H9 (cell line): Measurements from ENCODE around the gene KIF9. TPM values are rescaled to one million over a fixed set of nuclear protein-coding genes. Genes with fewer than 3 reads are reported as not detected.

Experiments used
- DNase-seq: peaks from one replicate; pipeline ENCODE4 v3.0.0-alpha.2; 2017
- H2AFZ ChIP-seq: one replicate; pipeline ENCODE4 v1.6.1; 2013; ENCODE audit warnings: mild to moderate bottlenecking, low read length, control low read depth, moderate library complexity
- H2AK5ac ChIP-seq: 2 replicates; pipeline ENCODE4 v1.6.1; 2013; ENCODE audit warnings: low read length, control low read depth, mixed read lengths; ENCODE audit not compliant: insufficient read length
- H2BK120ac ChIP-seq: one replicate; pipeline ENCODE4 v1.6.1; 2013; ENCODE audit warnings: low read depth, mild to moderate bottlenecking, low read length, control low read depth, inconsistent platforms; ENCODE audit not compliant: poor library complexity, severe bottlenecking
- H2BK12ac ChIP-seq: 2 replicates; pipeline ENCODE4 v1.6.1; 2013; ENCODE audit warnings: low read length, control low read depth, mixed read lengths, low read depth; ENCODE audit not compliant: insufficient read length
- H2BK15ac ChIP-seq: 2 replicates; pipeline ENCODE4 v1.6.1; 2013; ENCODE audit warnings: low read depth, low read length, control low read depth
- H2BK20ac ChIP-seq: one replicate; pipeline ENCODE4 v1.6.1; 2013; ENCODE audit warnings: low read depth, mild to moderate bottlenecking, low read length, control low read depth, inconsistent platforms; ENCODE audit not compliant: poor library complexity, severe bottlenecking
- H2BK5ac ChIP-seq: 2 replicates; pipeline ENCODE4 v1.6.1; 2013; ENCODE audit warnings: low read length, control low read depth, mixed read lengths; ENCODE audit not compliant: insufficient read length
- H3K14ac ChIP-seq: 2 replicates; pipeline ENCODE4 v1.6.1; 2013; ENCODE audit warnings: low read length, control low read depth; ENCODE audit not compliant: insufficient read depth
- H3K18ac ChIP-seq: 2 replicates; pipeline ENCODE4 v1.6.1; 2013; ENCODE audit warnings: low read depth, mild to moderate bottlenecking, mixed read lengths, low read length, control low read depth; ENCODE audit not compliant: insufficient read length
- H3K23ac ChIP-seq: 2 replicates; pipeline ENCODE4 v1.6.1; 2013; ENCODE audit warnings: low read length, control low read depth, mixed read lengths, low read depth; ENCODE audit not compliant: insufficient read length
- H3K23me2 ChIP-seq: 2 replicates; pipeline ENCODE4 v1.6.1; 2013; ENCODE audit warnings: low read depth, mild to moderate bottlenecking, mixed read lengths, low read length, control low read depth; ENCODE audit not compliant: insufficient read length, poor library complexity, severe bottlenecking
- H3K27ac ChIP-seq: 2 replicates; pipeline ENCODE4 v1.5.1; 2013; ENCODE audit warnings: low read length, control low read depth, mixed read lengths, low read depth; ENCODE audit not compliant: insufficient read length
- H3K27me3 ChIP-seq: 2 replicates; pipeline ENCODE4 v1.6.1; 2013; ENCODE audit warnings: low read length, control low read depth, inconsistent platforms; ENCODE audit not compliant: insufficient read depth
- H3K4ac ChIP-seq: 2 replicates; pipeline ENCODE4 v1.6.1; 2013; ENCODE audit warnings: low read depth, mild to moderate bottlenecking, control low read depth, inconsistent platforms, low read length, moderate library complexity
- H3K4me1 ChIP-seq: 2 replicates; pipeline ENCODE4 v1.6.1; 2013; ENCODE audit warnings: low read length, control low read depth, inconsistent platforms; ENCODE audit not compliant: insufficient read depth
- H3K4me2 ChIP-seq: 2 replicates; pipeline ENCODE4 v1.6.1; 2013; ENCODE audit warnings: low read length, control low read depth, mixed read lengths; ENCODE audit not compliant: insufficient read length, insufficient read depth
- H3K56ac ChIP-seq: 2 replicates; pipeline ENCODE4 v1.6.1; 2013; ENCODE audit warnings: low read depth, mild to moderate bottlenecking, mixed read lengths, low read length, control low read depth; ENCODE audit not compliant: insufficient read length
- H3K79me1 ChIP-seq: 2 replicates; pipeline ENCODE4 v1.6.1; 2013; ENCODE audit warnings: low read depth, mild to moderate bottlenecking, moderate library complexity, low read length, control low read depth, inconsistent platforms; ENCODE audit not compliant: insufficient read depth, poor library complexity, severe bottlenecking
- H3K79me2 ChIP-seq: 2 replicates; pipeline ENCODE4 v1.6.1; 2013; ENCODE audit warnings: low read length, control low read depth, inconsistent platforms; ENCODE audit not compliant: insufficient read depth
- H3K9ac ChIP-seq: 2 replicates; pipeline ENCODE4 v1.6.1; 2013; ENCODE audit warnings: low read length, control low read depth, mixed read lengths; ENCODE audit not compliant: insufficient read length; ENCODE audit errors: extremely low read depth
- H3K9me3 ChIP-seq: one replicate; pipeline ENCODE4 v1.6.1; 2013; ENCODE audit warnings: low read depth, low read length, inconsistent platforms; ENCODE audit not compliant: control insufficient read depth
- H3T11ph ChIP-seq: one replicate; pipeline ENCODE4 v1.6.1; 2013; ENCODE audit warnings: mild to moderate bottlenecking, low read length, control low read depth, inconsistent platforms
- H4K20me1 ChIP-seq: one replicate; pipeline ENCODE4 v1.6.1; 2013; ENCODE audit not compliant: control insufficient read depth, insufficient read length, insufficient read depth
- H4K5ac ChIP-seq: 2 replicates; pipeline ENCODE4 v1.6.1; 2013; ENCODE audit warnings: low read depth, mild to moderate bottlenecking, mixed read lengths, low read length, control low read depth; ENCODE audit not compliant: insufficient read length
- H4K8ac ChIP-seq: replicated peaks from 2 replicates; pipeline ENCODE4 v1.6.1; 2013; ENCODE audit warnings: low read length, control low read depth, mixed read lengths, low read depth; ENCODE audit not compliant: insufficient read length
- H4K91ac ChIP-seq: 2 replicates; pipeline ENCODE4 v1.6.1; 2013; ENCODE audit warnings: low read depth, mild to moderate bottlenecking, moderate library complexity, mixed read lengths, low read length, control low read depth; ENCODE audit not compliant: insufficient read length
- H3K27ac Mint-ChIP-seq, 3 experiments: 2 replicates in 2 of 3; 3 replicates in 1 of 3; pipeline ENCODE4 v1.8.0; 2020 to 2021; ENCODE audit warnings: mixed read lengths in 3 of 3, mild to moderate bottlenecking in 1 of 3, moderate library complexity in 1 of 3
- H3K27me3 Mint-ChIP-seq: 2 replicates; pipeline ENCODE4 v1.8.0; 2021; ENCODE audit warnings: low read depth, mild to moderate bottlenecking, moderate library complexity, mixed read lengths
- H3K36me3 Mint-ChIP-seq, 3 experiments: 2 replicates in 2 of 3; 3 replicates in 1 of 3; pipeline ENCODE4 v1.8.0; 2020 to 2021; ENCODE audit warnings: low read depth in 3 of 3, mixed read lengths in 3 of 3; ENCODE audit not compliant: insufficient read depth in 1 of 3
- H3K4me1 Mint-ChIP-seq, 2 experiments: 2 replicates each; pipeline ENCODE4 v1.8.0; 2020; ENCODE audit warnings: mixed read lengths in 2 of 2
- H3K4me3 Mint-ChIP-seq, 2 experiments: 2 replicates in 1 of 2; 3 replicates in 1 of 2; pipeline ENCODE4 v1.8.0; 2020 to 2021; ENCODE audit warnings: mild to moderate bottlenecking in 2 of 2, mixed read lengths in 2 of 2, moderate library complexity in 1 of 2
- H3K9me3 Mint-ChIP-seq, 2 experiments: 2 replicates in 1 of 2; 3 replicates in 1 of 2; pipeline ENCODE4 v1.8.0; 2020; ENCODE audit warnings: mild to moderate bottlenecking in 2 of 2, mixed read lengths in 2 of 2, moderate library complexity in 1 of 2
- CTCF ChIP-seq: fragments of 200-600 bp; sonication (generic); conservative IDR thresholded peaks from 3 replicates; pipeline ENCODE4 v1.8.0; 2021; ENCODE audit warnings: antibody characterized with exemption, mild to moderate bottlenecking
- WGBS: extraction: QIAGEN DNeasy Blood & Tissue Kit; methylation state at CpG from one replicate; pipeline ENCODE4 v1.1.7; 2013; ENCODE audit warnings: missing lambda C conversion rate, low lambda C conversion rate, mixed read lengths; ENCODE audit not compliant: insufficient read length; ENCODE audit errors: extremely low coverage; 5-methylcytosine and 5-hydroxymethylcytosine counted together
- total RNA-seq: library from RNA; stranded (reverse); gene quantifications from 2 replicates; pipeline ENCODE4 v1.2.1, GENCODE V29; 2021

The KIF9 gene
- total RNA-seq, 1 experiment from 2014 or later = 8.4 TPM

GRCh38 chr3:47283591-47284364, 1.2 kb upstream of the KIF9 start:
- Histone ChIP-seq H4K20me1 (no peaks in the 10 kb centered on the region), H4K91ac (no peak overlapping the region), H3K4ac (no peak overlapping the region), H2BK5ac (no peak overlapping the region), H3K79me1 (peaks cover 4% of the 10 kb centered on the region), H3K27me3 (no peaks in the 10 kb centered on the region), H4K5ac (no peak overlapping the region), H3K9ac (peak overlapping the region; percentile 83), H3K23me2 (peaks cover 20% of the 10 kb centered on the region), H3K4me2 (peak overlapping the region; percentile 92), H3K18ac (no peak overlapping the region), H2BK120ac (no peak overlapping the region), H2BK12ac (no peak overlapping the region), H3K79me2 (peaks cover 6% of the 10 kb centered on the region; the same call in 1 of the 2 replicates), H4K8ac (no peak overlapping the region), H3T11ph (no peak overlapping the region), H3K4me1 (no peaks in the 10 kb centered on the region), H2AFZ (no peak overlapping the region), H3K9me3 (no peaks in the 10 kb centered on the region), H2BK20ac (no peak overlapping the region), H3K27ac (no peak overlapping the region), H3K23ac (no peak overlapping the region), H2BK15ac (no peak overlapping the region), H3K14ac (no peak overlapping the region), H3K56ac (no peak overlapping the region), H2AK5ac (no peak overlapping the region)
- Mint-ChIP-seq H3K9me3 (peaks cover 0 to 2% of the 10 kb centered on the region in 2 experiments; a peak in 1 of 5 replicates), H3K27me3 (no peaks in the 10 kb centered on the region), H3K4me3 (peak overlapping the region; percentile 99 to 100), H3K4me1 (peaks cover 13 to 14% of the 10 kb centered on the region in 2 experiments; a peak in 3 of 4 replicates), H3K36me3 (peaks cover 9 to 31% (median 13%) of the 10 kb centered on the region in 3 experiments; a peak in 6 of 7 replicates), H3K27ac (peak overlapping the region; percentile 76 to 100 (median 98); a peak in 6 of 7 replicates)
- no CpG with 5 or more reads among the region's 12 CpGs for WGBS
- no peak for TF ChIP-seq CTCF
- peak; percentile 62 for DNase-seq
